ENCODE measurements around the gene PSMD1. TPM values are rescaled to one million over a fixed set of nuclear protein-coding genes. Genes with fewer than 3 reads are reported as not detected.

PSMD1 gene
- total and polyA plus RNA-seq, 12 donors: 39.8 to 113 (median 94.0) TPM

DNA sequence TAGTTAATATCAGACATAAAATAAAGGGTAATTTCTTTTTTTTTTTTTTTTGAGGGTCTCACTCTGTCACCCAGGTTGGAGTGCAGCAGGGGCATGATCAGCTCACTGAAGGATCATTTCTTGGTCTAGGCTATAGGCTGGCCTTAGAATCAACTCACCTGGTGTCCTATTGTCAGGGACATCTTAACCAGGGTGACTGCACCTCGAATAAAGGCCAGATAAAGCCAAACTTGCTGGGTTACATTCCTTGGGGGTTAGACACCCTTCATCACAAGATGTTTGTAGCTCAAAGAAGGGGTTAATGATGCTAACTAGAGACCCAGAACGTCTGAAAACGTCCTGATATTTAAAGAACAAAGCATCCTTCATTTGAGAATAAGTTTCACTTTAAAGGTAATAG lies 42.8 kb upstream of the PSMD1 start:
- Histone ChIP-seq H3K27me3 (peaks cover 0 to 64% (median 14%) of the 10 kb centered on the region in 7 donors), H3K4me3 (no peak overlapping the region), H3K4me1 (no peaks in the 10 kb centered on the region), H3K36me3 (no peaks in the 10 kb centered on the region), H3K27ac (no peak overlapping the region), H3K9me3 (no peaks in the 10 kb centered on the region)
- ATAC-seq (no peak), DNase-seq (no peak)
- TF ChIP-seq, protein P1, sequence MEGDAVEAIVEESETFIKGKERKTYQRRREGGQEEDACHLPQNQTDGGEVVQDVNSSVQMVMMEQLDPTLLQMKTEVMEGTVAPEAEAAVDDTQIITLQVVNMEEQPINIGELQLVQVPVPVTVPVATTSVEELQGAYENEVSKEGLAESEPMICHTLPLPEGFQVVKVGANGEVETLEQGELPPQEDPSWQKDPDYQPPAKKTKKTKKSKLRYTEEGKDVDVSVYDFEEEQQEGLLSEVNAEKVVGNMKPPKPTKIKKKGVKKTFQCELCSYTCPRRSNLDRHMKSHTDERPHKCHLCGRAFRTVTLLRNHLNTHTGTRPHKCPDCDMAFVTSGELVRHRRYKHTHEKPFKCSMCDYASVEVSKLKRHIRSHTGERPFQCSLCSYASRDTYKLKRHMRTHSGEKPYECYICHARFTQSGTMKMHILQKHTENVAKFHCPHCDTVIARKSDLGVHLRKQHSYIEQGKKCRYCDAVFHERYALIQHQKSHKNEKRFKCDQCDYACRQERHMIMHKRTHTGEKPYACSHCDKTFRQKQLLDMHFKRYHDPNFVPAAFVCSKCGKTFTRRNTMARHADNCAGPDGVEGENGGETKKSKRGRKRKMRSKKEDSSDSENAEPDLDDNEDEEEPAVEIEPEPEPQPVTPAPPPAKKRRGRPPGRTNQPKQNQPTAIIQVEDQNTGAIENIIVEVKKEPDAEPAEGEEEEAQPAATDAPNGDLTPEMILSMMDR (IDR thresholded peaks at IDR 0.05): no peak
- WGBS, 2 donors: 22 to 34% methylated on average over 3 of the region's 3 CpGs
- intact Hi-C loops (cut with DNase I): no loop called here

DNA sequence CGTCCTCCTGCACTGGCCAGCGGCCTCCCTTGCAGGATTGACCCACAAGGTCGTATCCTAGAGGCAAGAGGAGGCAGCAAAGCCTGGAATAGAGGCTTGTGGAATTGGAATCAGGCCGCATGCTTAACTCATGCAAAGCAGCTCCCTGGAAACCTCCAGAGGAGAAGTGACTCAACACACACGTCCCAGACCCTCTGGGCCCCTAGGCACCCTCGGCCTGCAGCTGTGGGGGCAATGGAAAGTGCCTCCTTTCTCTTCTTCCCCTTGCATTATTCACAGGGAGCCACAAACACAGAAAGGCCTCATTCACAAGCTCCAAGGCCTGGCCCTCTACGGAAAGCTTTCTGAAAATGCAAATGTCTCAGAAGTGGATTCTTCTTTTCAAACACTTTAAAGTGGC lies 41.2 kb upstream of the PSMD1 start:
- Histone ChIP-seq H3K27me3 (peaks cover 0 to 54% (median 11%) of the 10 kb centered on the region in 7 donors), H3K27ac (no peak overlapping the region), H3K9me3 (no peaks in the 10 kb centered on the region), H3K4me1 (no peaks in the 10 kb centered on the region), H3K4me3 (no peak overlapping the region), H3K36me3 (no peaks in the 10 kb centered on the region)
- intact Hi-C loops (cut with DNase I): no loop called here
- DNase-seq (no peak), ATAC-seq (no peak)
- whole genome bisulfite sequencing, 2 donors: 58 to 60% methylated on average over 7 of the region's 7 CpGs
- TF ChIP-seq, protein P1 (IDR thresholded peaks at IDR 0.05): no peak

DNA sequence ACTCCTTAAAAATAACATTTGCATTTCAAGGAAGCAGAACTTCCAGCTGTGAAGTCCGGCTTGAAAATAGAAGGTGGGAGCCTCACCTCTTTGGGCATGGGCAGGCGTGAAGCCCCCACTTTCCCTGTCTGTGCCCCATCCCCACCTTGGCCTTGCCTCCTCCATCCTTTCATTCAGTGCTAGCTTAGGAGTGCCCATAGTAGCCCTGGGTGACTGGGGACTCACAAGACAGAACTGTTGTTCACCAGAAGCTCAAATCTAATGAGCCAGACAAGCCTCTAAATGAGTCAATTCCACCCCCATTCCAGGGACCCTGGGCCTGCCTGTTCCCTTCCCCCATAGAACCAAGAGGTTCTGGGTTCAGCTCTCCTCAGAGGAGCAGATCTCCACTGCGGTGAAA lies 40.7 kb upstream of the PSMD1 start:
- intact Hi-C loops (cut with DNase I): no loop called here

DNA sequence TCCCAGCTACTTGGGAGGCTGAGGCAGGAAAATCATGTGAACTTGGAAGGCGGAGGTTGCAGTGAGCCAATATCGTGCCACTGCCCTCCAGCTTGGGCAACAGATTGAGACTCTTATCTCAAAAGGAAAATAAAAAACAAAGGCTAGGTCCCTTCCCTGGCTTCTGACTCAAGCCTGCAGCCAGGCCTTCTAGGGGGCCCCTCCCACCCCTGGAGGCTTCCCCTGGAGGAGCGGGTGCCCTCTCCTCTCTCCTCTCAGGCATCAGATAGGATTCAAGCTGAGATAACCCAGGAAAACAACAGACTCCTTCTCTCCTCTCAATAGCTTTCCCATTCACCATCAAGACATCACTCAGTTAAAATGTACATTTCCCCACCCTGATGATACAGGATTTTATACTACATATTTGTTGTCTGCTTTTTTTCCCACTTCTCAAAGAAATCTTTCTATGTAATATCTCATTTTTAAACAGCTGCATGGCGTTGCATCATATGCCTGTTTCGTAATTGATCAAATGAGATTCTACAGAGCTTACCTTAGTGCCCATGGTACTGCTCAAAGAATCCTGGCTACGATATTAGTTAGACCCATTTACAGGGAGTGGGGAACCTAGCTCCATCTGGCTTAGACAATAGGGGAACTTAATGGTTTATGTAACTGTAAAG lies 40.0 kb upstream of the PSMD1 start:
- intact Hi-C loops (cut with DNase I): no loop called here
- no peaks in the 10 kb centered on the region for H3K9me3 ChIP-seq
- no peak overlapping the region for H3K27ac ChIP-seq
- H3K4me1 ChIP-seq: no peaks in the 10 kb centered on the region
- ATAC-seq: no peak
- no peaks in the 10 kb centered on the region for H3K36me3 ChIP-seq
- H3K4me3 ChIP-seq: no peak overlapping the region
- TF ChIP-seq, protein P1 (IDR thresholded peaks at IDR 0.05): no peak
- peaks cover 0 to 52% (median 11%) of the 10 kb centered on the region in 7 donors for H3K27me3 ChIP-seq
- WGBS, 2 donors: 59 to 70% methylated on average over 6 of the region's 6 CpGs
- no peak for DNase-seq

More for the DNA sequence above, 40.7 kb upstream of the PSMD1 start:
- Histone ChIP-seq H3K9me3 (no peaks in the 10 kb centered on the region), H3K36me3 (no peaks in the 10 kb centered on the region), H3K4me3 (no peak overlapping the region), H3K4me1 (no peaks in the 10 kb centered on the region), H3K27me3 (peaks cover 0 to 54% (median 11%) of the 10 kb centered on the region in 7 donors), H3K27ac (no peak overlapping the region)
- no peak for DNase-seq
- TF ChIP-seq, protein P1 (IDR thresholded peaks at IDR 0.05): no peak
- ATAC-seq: no peak
- 77 to 79% methylated on average over 3 of the region's 3 CpGs for WGBS, 2 donors
